MCF 10A (cell line): ENCODE results near the gene PCLAF. TPM values are rescaled to one million over a fixed set of nuclear protein-coding genes. Genes with fewer than 3 reads are reported as not detected.

Experiments
- BruUV-seq: library from RNA; stranded (reverse); fragments of 400-500 nt; replicated peaks from 2 replicates; lab custom pipeline; 2021; lab: Mats Ljungman, UMichigan
- CTCF ChIA-PET: fragments of 300-600 bp; sonication (Branson Sonifier 250); formaldehyde crosslinking; extraction: SDS; loops from one replicate; lab custom pipeline; 2021; ENCODE audit warnings: antibody characterized with exemption, inconsistent platforms; lab: Yijun Ruan, JAX
- POLR2A ChIA-PET: fragments of 300-600, 350-650 bp; sonication (Branson Sonifier 250); formaldehyde crosslinking; extraction: SDS; loops from one replicate; lab custom pipeline; 2020; ENCODE audit warnings: antibody characterized with exemption, inconsistent platforms; lab: Yijun Ruan, JAX
- DNase-seq: peaks from one replicate; pipeline ENCODE4 v3.0.0-alpha.2; 2018; ENCODE audit not compliant: unreplicated experiment
- H3K27ac Mint-ChIP-seq: one replicate; pipeline ENCODE4 v1.8.0; 2022; ENCODE audit warnings: mild to moderate bottlenecking, low read depth, mixed read lengths; ENCODE audit not compliant: unreplicated experiment
- H3K27me3 Mint-ChIP-seq: one replicate; pipeline ENCODE4 v1.8.0; 2022; ENCODE audit warnings: mixed read lengths; ENCODE audit not compliant: insufficient read depth, unreplicated experiment
- H3K36me3 Mint-ChIP-seq: one replicate; pipeline ENCODE4 v1.8.0; 2022; ENCODE audit warnings: mild to moderate bottlenecking, moderate library complexity, mixed read lengths; ENCODE audit not compliant: insufficient read depth, unreplicated experiment
- H3K4me1 Mint-ChIP-seq: one replicate; pipeline ENCODE4 v1.8.0; 2022; ENCODE audit warnings: mixed read lengths; ENCODE audit not compliant: insufficient read depth, unreplicated experiment
- H3K4me3 Mint-ChIP-seq: one replicate; pipeline ENCODE4 v1.8.0; 2022; ENCODE audit warnings: mild to moderate bottlenecking, moderate library complexity, mixed read lengths; ENCODE audit not compliant: unreplicated experiment
- H3K9me3 Mint-ChIP-seq: one replicate; pipeline ENCODE4 v1.8.0; 2022; ENCODE audit warnings: mixed read lengths; ENCODE audit not compliant: unreplicated experiment
- CTCF ChIP-seq: fragments of 200-600 bp; IDR thresholded peaks from one replicate; pipeline ENCODE4 v1.8.0; 2022; ENCODE audit warnings: antibody characterized with exemption, mild to moderate bottlenecking; ENCODE audit not compliant: unreplicated experiment
- intact Hi-C: fragments of 100-400 bp; cut with micrococcal nuclease; formaldehyde crosslinking; loops from 2 replicates; pipeline ENCODE4 v1.14.1; 2022
- total RNA-seq: library from RNA; stranded (reverse); gene quantifications from 2 replicates; pipeline ENCODE4 v1.2.3, GENCODE V29; 2022

The PCLAF gene
- total RNA-seq, 1 experiment from 2014 or later: 22.2 TPM

GRCh38 chr15:64343222-64343621, 38.0 kb downstream of the PCLAF start:
- ChIA-PET CTCF (interaction anchor here (0.6 kb wide), 1 partner anchor 172 kb away, joined by 3 read pairs; no protein-coding TSS in a partner anchor), POLR2A (no interaction called here)
- no peak overlapping the region for H3K27ac Mint-ChIP-seq
- no peak for DNase-seq
- peaks cover 16% of the 10 kb centered on the region for H3K4me1 Mint-ChIP-seq
- no peaks in the 10 kb centered on the region for H3K27me3 Mint-ChIP-seq
- no peak for TF ChIP-seq CTCF
- no TSS peak for BruUV-seq
- H3K4me3 Mint-ChIP-seq: no peak overlapping the region
- H3K9me3 Mint-ChIP-seq: no peaks in the 10 kb centered on the region
- intact Hi-C loops: no loop called here
- peaks cover 28% of the 10 kb centered on the region for H3K36me3 Mint-ChIP-seq

- ChIA-PET CTCF (no interaction called here), POLR2A (interaction anchor here (0.6 to 0.9 kb wide), 2 partner anchors 180 to 209 kb away, joined by 3 to 4 read pairs; no protein-coding TSS in a partner anchor)
- Mint-ChIP-seq H3K9me3 (no peaks in the 10 kb centered on the region), H3K4me1 (peaks cover 16% of the 10 kb centered on the region), H3K4me3 (no peak overlapping the region), H3K27me3 (no peaks in the 10 kb centered on the region), H3K36me3 (peaks cover 18% of the 10 kb centered on the region), H3K27ac (no peak overlapping the region)
- no peak for TF ChIP-seq CTCF
- no TSS peak for BruUV-seq
- no peak for DNase-seq
- intact Hi-C loops: no loop called here
These were observed 39.3 kb downstream of the PCLAF start for GRCh38 chr15:64341961-64342360.

- no peak overlapping the region for H3K27ac Mint-ChIP-seq
- DNase-seq: no peak
- POLR2A ChIA-PET: interaction anchor here (0.6 to 1.0 kb wide), 2 partner anchors 15 to 812 kb away, joined by 3 to 4 read pairs; no protein-coding TSS in a partner anchor
These were observed 40.9 kb downstream of the PCLAF start for GRCh38 chr15:64340355-64340754.

GRCh38 chr15:64337761-64338160, 43.5 kb downstream of the PCLAF start:
- intact Hi-C loops: no loop called here
- H3K4me3 Mint-ChIP-seq: no peak overlapping the region
- no peaks in the 10 kb centered on the region for H3K27me3 Mint-ChIP-seq
- peaks cover 11% of the 10 kb centered on the region for H3K4me1 Mint-ChIP-seq
- POLR2A ChIA-PET: no interaction called here
- no peak for TF ChIP-seq CTCF
- no TSS peak for BruUV-seq
- DNase-seq: no peak
- H3K9me3 Mint-ChIP-seq: no peaks in the 10 kb centered on the region
- CTCF ChIA-PET: interaction anchor here (1.2 kb wide), 1 partner anchor 17 kb away, joined by 3 read pairs; no protein-coding TSS in a partner anchor
- H3K36me3 Mint-ChIP-seq: peaks cover 10% of the 10 kb centered on the region
- H3K27ac Mint-ChIP-seq: no peak overlapping the region

More at GRCh38 chr15:64340355-64340754, 40.9 kb downstream of the PCLAF start:
- Mint-ChIP-seq H3K4me3 (no peak overlapping the region), H3K4me1 (peaks cover 21% of the 10 kb centered on the region), H3K9me3 (no peaks in the 10 kb centered on the region), H3K36me3 (peaks cover 10% of the 10 kb centered on the region), H3K27me3 (no peaks in the 10 kb centered on the region)
- intact Hi-C loops: no loop called here
- CTCF ChIA-PET: no interaction called here
- no peak for TF ChIP-seq CTCF
- BruUV-seq: no TSS peak
